ENCODE measurements around the gene ABRACL.

Gene ABRACL

DNA sequence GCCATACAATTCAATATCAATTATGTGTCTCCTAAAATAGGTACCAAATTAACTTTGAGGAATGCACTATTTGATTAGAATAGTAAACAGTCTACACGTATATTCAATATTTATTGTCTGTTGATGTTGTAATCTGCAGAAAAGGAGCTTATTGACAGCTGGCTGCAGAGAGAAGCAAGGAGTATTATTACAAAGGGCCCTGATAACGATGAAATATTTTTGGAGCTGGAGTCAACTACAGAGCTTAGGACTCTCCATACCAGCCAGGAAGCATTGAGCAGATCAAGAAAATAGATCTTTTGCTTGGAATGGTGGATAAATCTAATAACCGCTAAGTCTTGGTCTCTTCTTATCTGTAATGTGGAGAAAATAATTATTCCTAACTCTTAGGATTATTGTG lies 25.5 kb downstream of the ABRACL start:
- no peak for DNase-seq (ENCODE audit: low read depth)

- no peak for DNase-seq (ENCODE audit: low read depth)
These were observed 27.2 kb downstream of the ABRACL start for GRCh38 chr6:139055709-139056108.

DNA sequence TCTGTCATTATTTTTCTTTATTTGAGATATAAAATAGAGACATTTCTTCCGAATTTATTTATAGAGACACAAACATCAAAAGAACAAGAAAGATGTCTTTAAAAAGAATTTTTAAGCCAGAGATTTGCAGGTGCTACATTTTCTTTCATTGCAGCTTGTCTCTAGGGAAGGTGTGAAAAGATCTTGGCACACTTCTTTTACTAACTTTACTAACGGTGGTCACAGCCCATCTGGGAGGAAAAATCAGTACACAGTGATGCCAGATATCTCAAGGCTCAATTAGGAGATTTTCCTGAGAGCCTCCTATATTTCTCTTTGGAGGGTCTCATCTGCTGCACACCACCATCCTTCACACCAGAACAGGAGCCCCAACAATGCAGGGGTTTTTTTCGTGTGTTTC lies 29.5 kb downstream of the ABRACL start:
- no peak for DNase-seq (ENCODE audit: low read depth)

DNA sequence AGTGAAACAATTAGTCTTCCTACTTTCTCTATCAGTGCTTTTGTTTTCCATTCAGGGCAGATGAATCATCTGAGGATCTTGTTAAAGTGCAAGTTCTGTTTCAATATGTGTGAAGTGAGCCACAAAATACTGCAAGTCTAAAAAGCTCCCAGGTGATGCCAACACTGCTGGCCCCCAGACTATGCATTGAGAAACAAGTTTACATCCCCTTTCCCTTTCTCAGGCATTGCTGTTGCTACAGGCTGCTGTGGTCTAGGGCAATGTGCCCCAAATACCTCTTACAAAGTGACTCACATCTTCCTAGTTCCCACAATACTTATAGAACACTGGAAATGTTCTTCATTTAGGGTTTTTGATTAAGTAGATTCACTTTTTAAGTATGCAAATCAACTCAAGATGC lies 31.8 kb downstream of the ABRACL start:
- DNase-seq (ENCODE audit: low read depth) = no peak

DNA sequence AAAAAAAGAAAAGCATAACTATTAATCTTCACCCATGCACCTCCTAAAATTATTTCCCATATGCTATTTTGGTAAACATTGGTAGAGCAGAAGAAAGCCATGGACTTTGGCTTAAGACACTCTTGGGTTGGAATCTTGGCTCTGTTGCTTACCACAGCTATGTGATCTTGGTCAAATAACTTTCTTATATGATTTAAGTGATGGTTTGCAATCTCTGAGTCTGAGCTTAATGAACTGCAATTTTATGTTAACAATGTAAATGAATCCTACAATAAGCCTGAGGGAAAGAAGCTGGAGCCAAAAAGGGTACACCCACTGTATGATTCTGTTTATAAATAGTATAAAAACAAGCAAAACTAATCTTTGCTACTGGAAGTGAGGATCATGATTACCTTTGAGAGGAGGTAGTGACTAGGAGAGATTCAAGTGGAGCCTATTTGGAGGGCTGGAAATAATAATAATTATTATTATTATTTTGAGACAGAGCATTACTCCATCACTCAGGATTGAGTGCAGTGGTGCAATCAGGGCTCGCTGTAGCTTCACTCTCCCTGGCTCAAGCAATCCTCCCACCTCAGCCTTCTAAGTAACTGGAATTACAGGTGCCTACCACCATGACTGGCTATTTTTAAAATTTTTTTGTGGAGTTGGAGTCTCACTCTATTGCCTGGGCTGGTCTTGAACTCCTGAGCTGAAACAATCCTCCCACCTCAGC lies 34.5 kb downstream of the ABRACL start:
- no peak for DNase-seq (ENCODE audit: low read depth)

DNA sequence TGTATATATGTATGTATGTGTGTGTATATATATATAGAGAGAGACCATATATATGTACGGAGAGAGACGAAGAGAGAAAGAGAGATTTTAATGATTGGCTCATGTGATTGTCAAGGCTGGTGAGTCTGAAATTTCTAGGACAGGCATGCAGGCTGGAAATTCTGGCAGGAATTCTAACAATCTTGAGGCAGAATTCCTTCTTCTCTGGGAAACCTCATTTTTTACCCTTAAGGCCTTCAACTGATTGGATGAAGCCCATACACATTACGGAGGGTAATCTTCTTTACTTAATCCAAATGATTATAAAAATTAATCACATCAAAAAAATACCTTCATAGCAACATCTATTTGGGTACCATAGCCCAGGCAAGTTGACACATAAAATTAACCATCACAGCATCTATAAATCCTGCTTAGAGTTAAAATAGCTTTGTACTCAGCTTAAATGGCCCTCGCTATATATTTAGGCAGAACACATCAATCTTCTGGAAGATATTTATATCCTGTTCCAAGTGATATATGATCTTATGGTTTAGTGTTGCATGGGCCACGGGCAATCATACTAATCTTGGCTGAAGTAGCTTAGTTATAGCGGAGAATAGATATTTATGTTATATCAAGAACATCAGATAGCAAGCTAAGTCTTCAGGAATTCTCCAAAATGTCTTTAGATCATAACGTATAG lies 36.6 kb downstream of the ABRACL start:
- no peak for DNase-seq (ENCODE audit: low read depth)

DNA sequence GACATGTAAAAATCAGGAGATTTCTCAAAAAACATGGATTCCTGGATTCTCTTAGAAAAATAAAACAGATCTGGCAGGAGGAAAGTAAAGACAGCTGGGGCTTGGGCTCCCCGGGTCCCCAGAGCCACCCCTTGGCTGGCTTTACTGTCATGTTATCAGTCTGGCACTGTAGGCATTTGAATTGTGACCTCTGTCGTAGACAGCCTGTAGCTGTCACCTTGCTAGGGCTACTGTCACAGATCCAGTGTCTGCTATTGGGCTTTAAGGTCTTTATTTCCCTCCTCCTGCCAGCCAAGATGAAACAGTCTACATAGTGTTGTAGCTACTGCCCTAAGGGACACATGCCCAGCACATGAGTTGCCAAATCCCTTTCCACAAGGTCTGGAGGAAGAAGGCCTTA lies 37.5 kb downstream of the ABRACL start:
- DNase-seq (ENCODE audit: low read depth) = no peak

DNA sequence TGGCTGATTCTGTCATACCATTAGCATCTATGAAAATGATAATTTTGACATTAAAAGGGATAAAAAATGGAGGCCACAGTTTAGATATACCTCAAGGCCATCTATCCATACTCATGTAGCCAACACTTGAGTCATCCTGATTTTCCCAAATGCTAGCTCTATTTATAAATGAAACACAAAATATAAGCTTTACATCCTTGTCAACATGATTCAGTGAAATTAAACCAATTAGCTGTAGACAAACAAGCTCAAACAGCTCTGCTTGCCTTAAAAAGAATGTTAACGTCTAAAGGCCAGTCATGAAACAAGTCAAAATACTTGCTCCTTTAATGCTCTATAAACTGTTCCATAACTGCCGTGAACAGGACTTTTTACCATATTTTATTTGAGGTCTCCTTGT lies 40.3 kb downstream of the ABRACL start:
- DNase-seq (ENCODE audit: low read depth) = no peak

GRCh38 chr6:139073118-139073517 lies 44.6 kb downstream of the ABRACL start:
- DNase-seq (ENCODE audit: low read depth) = no peak

DNA sequence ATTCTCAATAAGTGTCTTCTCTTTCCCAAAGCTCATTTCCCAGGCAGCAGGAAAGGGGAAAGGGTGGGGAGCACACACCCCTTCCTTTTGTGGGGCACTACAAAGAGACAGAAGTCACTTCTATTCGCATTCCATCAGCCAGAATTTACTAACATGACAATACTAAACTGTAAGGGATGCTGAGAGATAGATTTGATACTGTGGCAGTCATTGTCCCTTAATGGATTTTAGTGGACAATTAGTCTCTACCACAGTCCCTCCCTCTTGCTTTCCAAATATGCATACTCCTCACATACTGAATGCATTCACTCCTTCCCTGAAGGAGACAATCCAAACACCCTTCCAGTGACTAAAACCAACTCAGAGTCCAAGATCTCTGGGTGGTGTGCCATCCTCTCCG lies 50.5 kb downstream of the ABRACL start:
- no peak for DNase-seq (ENCODE audit: low read depth)

DNA sequence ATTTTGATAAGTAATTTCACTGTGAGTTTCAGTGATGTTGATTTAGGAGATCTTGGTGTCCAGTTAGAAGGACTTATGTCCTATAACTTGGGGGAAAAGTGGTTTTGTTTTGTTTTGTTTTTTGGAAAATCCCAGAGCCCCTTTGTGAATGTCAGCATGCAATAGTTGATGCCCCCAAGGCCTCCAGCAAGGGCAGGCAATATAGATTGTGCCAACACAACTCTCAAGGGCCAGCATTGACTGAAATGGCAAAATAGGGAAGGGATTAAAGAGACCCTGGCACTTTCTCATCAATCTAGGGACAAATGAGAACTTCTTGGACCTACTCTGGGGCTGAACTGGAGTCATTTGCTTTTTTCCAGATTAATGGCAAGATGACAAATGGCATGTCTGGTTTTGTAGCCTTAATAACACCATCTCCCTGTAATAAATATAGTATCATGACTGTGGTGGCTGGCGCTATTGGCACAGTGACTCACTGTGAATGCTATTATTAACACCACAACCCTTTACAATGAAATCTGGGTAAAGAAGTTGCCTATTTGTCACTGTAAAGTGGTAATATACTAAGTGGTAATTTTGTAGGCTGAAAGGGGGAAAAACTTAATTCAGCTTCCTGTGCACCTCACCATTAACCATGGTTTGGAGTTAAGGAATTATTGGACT lies 51.8 kb downstream of the ABRACL start:
- no peak for DNase-seq (ENCODE audit: low read depth)

DNA sequence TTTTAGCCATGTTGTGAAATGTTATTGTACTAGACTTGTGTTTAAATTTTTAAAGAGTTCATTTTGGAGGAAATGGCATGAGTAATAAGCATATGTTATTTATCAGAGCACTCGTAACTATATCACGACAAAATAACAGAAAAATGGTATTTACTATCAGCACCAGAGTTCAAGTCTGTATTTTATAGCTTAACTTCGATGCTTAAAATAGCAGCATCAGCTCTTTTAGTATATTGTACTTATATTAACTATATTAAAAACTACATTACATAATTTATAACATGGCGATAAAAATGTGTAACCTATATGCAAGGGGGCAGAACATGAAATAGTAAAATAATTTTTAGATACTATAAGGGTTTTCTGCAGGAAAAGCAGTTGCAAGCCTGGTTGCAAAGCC lies 52.9 kb downstream of the ABRACL start:
- no peak for DNase-seq (ENCODE audit: low read depth)

DNA sequence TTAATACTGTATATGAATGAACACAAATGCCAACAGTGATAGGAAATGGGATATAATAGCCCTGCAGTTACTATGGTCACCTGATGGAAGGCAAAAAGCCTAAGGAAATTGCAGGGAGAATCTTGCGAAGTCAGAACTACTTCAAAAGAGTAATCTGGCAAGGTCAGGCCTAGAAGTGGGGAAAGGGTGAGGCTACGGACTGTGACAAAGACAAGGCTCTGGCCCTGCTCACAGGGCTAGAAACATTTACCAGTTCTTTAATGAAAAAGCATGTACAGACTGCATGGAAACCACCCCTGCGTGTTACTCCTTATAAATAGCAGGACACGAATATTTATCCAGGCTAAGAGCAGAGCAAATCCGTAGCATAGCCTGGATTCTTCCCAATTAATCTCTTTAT lies 53.8 kb downstream of the ABRACL start:
- DNase-seq (ENCODE audit: low read depth) = no peak

- DNase-seq (ENCODE audit: low read depth) = no peak
These were observed 63.3 kb downstream of the ABRACL start for GRCh38 chr6:139091826-139092225.

All from T-helper 22 cell (primary cell).